Measurements from ENCODE around the gene RIPOR2.

- TF ChIP-seq GATA2 (IDR thresholded peaks at IDR 0.05; ENCODE audit: low read depth, low read length) (no peak), GATA3 (IDR thresholded peaks at IDR 0.05; ENCODE audit: low read depth, low read length) (no peak)
These were observed 76.6 kb downstream of the RIPOR2 start for GRCh38 chr6:24859132-24859531.

All from SH-SY5Y (cell line).